Mucosa of gallbladder (tissue), 1 donor: ENCODE data around the gene KCTD6. TPM values are rescaled to one million over a fixed set of nuclear protein-coding genes. Genes with fewer than 3 reads are reported as not detected.

ENCODE experiments used
- DNase-seq: peaks from one replicate; pipeline ENCODE4 v3.0.0-alpha.2; 2020; ENCODE audit warnings: low spot score
- total RNA-seq: library from RNA; stranded (reverse); gene quantifications from one replicate; pipeline ENCODE4 v1.2.1, GENCODE V29; 2021
- donor health status: DM: no; HTN: no; CAD: no.

Gene KCTD6
- total RNA-seq, 1 donor from 2014 or later = 11.0 TPM

- no peak for DNase-seq
Observed at GRCh38 chr3:58485801-58486435, 6.0 kb upstream of the KCTD6 start.

- DNase-seq = peak; percentile 71
Observed at GRCh38 chr3:58487140-58487886, 4.6 kb upstream of the KCTD6 start.

- no peak for DNase-seq
Observed at GRCh38 chr3:58488967-58489366, 2.9 kb upstream of the KCTD6 start.

DNA sequence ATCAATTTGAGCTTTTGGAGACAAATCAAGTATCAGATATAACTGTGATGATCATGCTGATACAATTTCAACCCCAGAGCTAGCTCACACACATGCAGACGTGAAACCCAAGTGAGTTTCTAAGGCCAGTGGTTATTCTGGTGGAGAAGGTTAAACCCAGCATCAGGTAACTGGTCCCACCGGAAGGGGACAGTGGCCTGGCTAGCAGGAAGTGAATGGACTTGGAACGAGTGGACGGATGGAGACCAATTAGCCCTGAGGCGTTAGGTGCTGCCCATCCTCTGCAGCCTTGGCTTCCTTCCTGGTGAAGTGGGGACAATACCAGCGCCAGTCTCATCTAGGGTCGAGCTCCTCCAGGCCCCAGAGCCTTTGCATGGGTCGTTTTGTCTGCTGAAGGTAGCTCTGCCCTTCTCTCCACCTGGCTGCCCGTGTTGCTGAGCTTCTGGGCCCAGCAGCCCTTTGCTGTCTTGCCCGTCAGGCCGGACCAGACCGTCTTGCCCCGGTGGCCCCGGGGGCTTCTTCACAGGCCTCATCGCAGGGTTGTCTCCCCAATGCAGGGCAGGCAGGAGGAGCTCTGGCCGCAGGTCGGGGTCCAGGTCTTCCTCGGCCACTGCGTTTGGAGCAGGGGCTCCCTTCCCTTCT is 915 bp upstream of the KCTD6 start:
- DNase-seq = no peak

GRCh38 chr3:58492494-58492905 is 604 bp downstream of the KCTD6 start:
- no peak for DNase-seq

- no peak for DNase-seq
Observed at GRCh38 chr3:58494107-58494506, 2.2 kb downstream of the KCTD6 start.

GRCh38 chr3:58495101-58495500 is 3.2 kb downstream of the KCTD6 start:
- no peak for DNase-seq

GRCh38 chr3:58496206-58496857 is 4.4 kb downstream of the KCTD6 start:
- DNase-seq = no peak

DNA sequence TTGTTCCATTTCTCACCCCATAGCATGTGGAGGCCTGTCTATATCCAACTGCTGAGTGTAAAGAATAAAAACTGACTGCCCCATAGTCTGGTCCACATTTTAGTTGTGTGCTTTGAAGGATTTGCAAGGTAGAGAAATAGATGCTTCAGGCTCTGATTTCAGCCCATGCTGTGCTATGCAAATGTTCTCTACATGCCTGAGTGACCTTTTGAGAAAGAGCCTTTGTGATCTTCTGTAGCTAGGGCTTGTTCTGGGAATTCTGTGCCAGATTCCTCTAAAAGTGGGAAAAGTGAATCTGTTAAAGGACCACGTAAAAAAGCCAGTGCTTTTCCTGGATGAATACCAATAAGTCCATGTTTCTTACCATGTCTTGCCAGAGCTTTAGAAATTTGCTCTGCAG is 5.2 kb downstream of the KCTD6 start:
- no peak for DNase-seq

DNA sequence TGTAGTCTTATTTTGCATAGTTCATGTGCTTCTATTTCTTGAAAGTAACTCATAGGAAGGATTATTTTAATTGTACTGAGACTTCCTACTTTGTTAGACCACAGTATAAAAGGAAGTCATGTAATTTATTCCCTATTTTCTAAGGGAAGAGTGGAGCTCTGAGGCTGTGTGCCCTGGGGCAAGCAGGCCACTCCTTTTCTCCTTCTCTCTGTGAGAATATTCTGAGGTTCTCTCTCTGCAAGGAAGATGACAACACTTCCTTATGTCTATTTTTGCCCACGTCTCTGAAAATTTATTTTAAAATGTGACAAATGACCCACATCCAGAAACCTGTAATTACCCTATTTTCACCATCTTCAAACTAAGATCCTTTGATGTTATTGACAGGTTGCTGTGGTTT is 11.0 kb downstream of the KCTD6 start:
- DNase-seq = no peak

DNA sequence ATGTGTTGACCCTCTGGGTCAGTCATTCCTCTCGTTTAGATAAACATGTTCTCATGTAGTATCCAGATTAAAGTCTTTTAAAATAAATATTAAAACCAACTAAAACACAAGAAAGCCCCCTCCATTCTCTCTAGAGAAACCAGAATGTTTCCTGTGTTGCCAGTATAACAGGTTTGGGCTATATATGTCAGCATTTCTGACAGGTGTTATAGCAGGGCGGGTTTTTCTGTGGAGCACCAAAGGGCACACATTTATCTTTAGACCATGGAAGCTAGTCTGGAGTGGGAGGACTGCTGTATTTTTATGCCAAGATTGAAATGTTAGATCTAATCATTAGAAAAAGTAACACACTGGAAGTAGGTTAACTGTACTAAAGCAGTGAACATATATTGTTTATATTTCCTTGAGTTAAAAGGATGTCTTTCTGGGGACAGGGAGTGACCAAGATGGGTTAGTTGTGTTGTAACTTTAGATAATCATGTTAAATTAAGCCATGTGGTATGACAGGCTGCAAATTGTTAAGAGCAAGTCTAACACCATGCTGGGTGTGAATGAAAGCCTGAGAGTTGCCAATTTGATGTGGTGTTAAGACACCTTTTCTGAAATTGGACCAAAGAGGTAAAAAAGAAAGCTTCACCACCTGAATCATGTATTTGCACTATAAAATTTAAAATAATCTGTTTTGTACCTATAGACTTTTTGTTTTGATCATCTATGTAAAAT is 15.6 kb downstream of the KCTD6 start:
- no peak for DNase-seq

DNA sequence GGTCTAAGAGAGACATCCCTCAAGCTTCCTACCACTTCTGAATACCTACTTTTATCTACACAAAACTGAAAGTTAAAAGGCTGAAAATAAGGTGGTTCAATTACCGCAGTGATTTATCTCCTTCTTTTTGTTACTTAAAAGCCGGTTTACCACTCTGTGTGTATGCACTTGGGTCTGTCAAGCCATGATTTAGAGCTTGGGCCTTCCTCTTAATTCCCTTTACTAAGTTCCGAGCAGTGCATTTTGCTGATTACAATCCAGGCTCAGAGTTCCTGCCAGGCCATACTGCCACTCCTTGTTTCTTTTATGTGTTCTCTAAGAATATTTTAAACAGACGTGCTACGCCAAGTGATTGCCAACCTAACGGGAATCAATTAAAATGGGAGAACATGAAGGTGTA is 16.5 kb downstream of the KCTD6 start:
- no peak for DNase-seq

GRCh38 chr3:58514405-58514804 is 22.5 kb downstream of the KCTD6 start:
- DNase-seq = no peak

- no peak for DNase-seq
Observed at GRCh38 chr3:58518291-58518789, 26.4 kb downstream of the KCTD6 start.

DNA sequence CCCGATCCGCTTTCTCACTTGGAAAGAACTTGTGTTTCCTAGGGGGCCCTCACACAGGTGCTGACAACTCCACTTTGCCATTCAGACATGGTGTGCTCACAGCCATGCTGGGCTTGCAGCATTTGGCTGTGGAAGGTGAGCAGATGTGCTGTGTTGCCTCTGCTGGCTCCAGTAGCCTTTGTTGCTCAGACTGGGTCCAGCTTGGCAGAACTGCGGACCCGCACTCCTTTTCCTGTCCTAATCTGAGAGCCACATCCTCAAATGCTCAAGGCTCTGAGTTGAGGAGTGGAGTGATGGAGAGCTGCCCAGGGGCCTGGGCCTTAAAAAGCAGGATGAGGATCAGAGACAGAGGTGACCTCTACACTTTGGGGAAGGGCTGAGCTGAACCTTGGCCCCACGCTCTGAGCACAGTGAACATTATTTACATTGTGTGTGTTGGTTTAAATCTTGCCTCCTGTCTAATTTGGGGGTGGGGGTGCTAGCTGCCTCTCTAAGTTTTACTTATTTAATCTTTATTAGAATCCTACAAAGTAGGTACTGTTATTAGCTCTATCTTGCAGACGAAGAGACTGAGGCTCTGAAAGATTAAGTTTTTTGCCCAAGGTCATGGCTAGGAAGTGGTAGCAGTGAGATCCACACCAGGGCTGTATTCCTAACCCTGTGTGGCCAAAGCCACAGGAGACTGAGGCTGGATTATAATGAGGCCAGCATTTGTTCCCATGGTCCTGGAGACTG is 27.9 kb downstream of the KCTD6 start:
- no peak for DNase-seq

DNA sequence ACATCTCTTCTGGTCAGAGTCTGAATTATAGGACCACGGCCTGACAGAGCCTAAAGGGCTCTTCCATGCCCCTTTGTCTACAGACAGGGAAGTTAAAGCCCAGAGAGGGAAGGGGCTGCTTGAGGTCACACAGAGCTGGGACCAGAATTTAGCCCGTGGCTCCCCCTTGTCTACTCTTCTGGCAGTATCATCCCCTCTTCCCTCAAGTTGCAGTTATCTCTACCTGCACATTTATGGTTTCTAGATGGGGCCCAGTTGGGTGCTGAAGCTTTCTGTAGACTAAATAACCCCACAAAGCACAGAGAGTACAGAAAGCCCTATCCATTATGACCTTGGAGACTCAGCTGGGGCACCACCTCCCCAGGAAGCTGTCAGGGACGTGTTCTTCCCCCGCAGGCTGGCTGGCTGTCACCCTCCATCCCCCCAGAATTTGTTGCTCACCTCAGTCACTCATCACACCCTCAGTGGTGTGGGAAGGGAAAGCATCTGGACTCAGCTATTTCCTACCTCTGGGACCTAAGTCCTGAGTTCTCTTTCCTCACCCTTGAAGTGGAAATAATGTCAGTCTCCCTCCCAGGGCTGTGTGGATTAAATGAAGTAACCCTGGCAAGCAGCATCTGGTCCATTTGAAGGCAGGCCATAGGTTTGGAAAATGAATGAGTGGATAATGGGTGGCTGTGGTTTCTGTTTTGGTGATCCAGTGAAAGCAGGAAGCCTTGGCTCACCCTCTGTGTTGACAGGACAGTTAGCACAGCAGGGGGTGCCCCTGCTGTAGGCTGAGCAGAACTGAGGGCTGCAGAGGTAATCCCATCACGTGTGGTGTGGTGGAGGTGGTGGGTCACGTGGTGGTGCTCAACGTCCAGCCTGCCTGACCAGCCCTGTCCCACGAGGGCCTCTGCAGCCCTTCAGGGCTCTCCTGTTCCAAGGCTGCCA is 28.8 kb downstream of the KCTD6 start:
- no peak for DNase-seq

- no peak for DNase-seq
Observed at GRCh38 chr3:58521336-58521670, 29.4 kb downstream of the KCTD6 start.

DNA sequence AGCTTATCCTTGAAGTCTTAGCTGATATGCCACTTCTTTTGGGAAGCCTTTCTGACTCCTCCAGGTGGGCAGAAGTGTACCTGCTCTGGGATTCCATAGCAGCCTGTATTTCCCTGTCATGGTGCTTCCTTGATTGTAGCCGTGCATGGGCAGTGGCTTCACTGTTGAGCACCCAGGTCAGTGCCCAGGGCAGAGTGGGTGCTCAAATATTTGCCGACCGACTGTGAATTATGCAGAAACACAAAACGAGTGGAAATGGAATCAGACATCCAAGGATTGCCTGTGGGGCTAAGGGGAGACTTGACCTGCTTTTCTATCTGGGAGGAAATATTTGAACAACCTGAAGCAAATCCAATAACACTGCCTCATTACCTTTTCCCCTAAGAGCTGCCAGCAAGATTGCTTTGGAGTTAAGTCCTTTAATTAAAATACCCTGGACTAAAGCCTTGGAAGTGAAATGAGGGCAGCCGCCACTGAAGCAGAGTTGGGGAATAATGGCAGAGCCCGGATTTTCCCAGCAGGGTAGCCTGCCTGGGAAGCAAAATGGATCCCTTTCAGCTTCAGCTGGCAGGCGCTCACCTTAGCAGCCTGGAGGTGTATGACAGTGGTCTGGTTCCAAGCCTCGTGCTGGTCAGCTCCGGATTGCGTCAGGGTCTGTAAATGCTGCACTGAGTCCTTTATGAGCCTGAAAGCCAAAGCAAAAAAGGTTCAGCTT is 30.2 kb downstream of the KCTD6 start:
- DNase-seq = no peak

DNA sequence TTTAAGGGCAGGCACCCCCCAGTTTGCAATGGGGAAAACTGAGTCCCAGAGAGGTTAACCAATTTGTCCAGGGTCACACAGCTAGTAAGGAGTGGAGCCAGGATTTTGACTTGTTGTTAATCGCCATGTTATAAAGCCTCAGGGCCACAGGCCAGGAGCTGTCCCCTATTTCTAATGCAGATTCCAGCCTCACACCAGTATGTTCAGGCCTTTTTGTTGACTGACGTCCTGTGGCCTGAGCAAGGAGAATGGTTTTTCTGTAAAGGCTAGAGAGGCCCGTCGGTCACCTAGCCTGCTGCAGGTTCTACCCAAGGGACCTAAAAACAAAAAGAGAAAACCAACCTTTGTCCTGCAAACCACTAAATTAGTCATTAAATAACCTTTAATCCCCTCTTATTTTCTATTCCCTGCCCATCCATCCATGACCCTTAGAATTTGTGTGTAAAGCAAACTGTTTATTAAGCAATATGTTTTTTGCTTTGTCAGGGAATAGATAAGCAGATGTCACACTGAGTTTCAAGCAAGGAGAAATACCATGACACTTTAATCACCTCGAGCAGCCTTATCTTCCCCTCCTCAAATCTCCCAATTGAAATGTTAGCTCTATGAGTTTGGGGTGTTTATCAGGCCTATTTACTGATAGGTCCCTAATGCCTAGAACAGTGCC is 31.0 kb downstream of the KCTD6 start:
- DNase-seq = no peak
